MM.1S (cell line): ENCODE data around the gene BICDL1.

ENCODE experiments used
- DNase-seq: peaks from one replicate; pipeline ENCODE4 v3.0.0-alpha.2; 2015
- H2AFZ ChIP-seq: fragments of 300-600 bp; sonication (generic); 2 replicates; pipeline ENCODE4 v1.6.0; 2016; ENCODE audit warnings: antibody characterized with exemption, low read length
- H3F3A ChIP-seq: fragments of 300-600 bp; sonication (generic); 2 replicates; pipeline ENCODE4 v1.6.1; 2016; ENCODE audit warnings: mild to moderate bottlenecking, antibody characterized with exemption, low read length, moderate library complexity, mixed read lengths; ENCODE audit not compliant: insufficient read depth
- H3K27ac ChIP-seq: fragments of 300-600 bp; sonication (generic); 2 replicates; pipeline ENCODE4 v1.5.1; 2016; ENCODE audit warnings: mild to moderate bottlenecking, low read length
- H3K27me3 ChIP-seq: fragments of 300-600 bp; sonication (generic); replicated peaks from 2 replicates; pipeline ENCODE4 v1.6.0; 2016; ENCODE audit warnings: low read length; ENCODE audit not compliant: insufficient read depth
- H3K36me3 ChIP-seq: fragments of 300-600 bp; sonication (generic); replicated peaks from 2 replicates; pipeline ENCODE4 v1.6.1; 2016; ENCODE audit warnings: mild to moderate bottlenecking, low read length, mixed read lengths; ENCODE audit not compliant: insufficient read depth
- H3K4me1 ChIP-seq: fragments of 300-600 bp; sonication (generic); 2 replicates; pipeline ENCODE4 v1.6.1; 2016; ENCODE audit warnings: low read length, mixed read lengths
- H3K4me2 ChIP-seq: fragments of 300-600 bp; sonication (generic); 2 replicates; pipeline ENCODE4 v1.6.0; 2016; ENCODE audit warnings: low read depth, low read length
- H3K4me3 ChIP-seq: fragments of 300-600 bp; sonication (generic); 2 replicates; pipeline ENCODE4 v1.5.1; 2016; ENCODE audit warnings: low read length, mixed read lengths
- H3K79me2 ChIP-seq: fragments of 300-600 bp; sonication (generic); 2 replicates; pipeline ENCODE4 v1.6.1; 2016; ENCODE audit warnings: mixed run types, low read length, mixed read lengths
- H3K9ac ChIP-seq: fragments of 300-600 bp; sonication (generic); 2 replicates; pipeline ENCODE4 v1.6.1; 2016; ENCODE audit warnings: low read length, mixed read lengths
- H3K9me2 ChIP-seq: fragments of 300-600 bp; sonication (generic); replicated peaks from 2 replicates; pipeline ENCODE4 v1.6.1; 2016; ENCODE audit warnings: mild to moderate bottlenecking, low read length, mixed read lengths; ENCODE audit not compliant: insufficient read depth
- H3K9me3 ChIP-seq: fragments of 300-600 bp; sonication (generic); replicated peaks from 2 replicates; pipeline ENCODE4 v1.6.1; 2016; ENCODE audit warnings: mild to moderate bottlenecking, low read length, mixed read lengths; ENCODE audit not compliant: insufficient read depth
- H4K20me1 ChIP-seq: fragments of 300-600 bp; sonication (generic); 2 replicates; pipeline ENCODE4 v1.6.1; 2016; ENCODE audit warnings: mild to moderate bottlenecking, low read length, moderate library complexity, mixed read lengths; ENCODE audit not compliant: insufficient read depth
- CTCF ChIP-seq: fragments of 300-600 bp; sonication (generic); IDR thresholded peaks from 2 replicates; pipeline ENCODE4 v1.5.1; 2016; ENCODE audit warnings: antibody characterized with exemption, low read length, mixed read lengths
- EZH2 ChIP-seq: fragments of 300-600 bp; sonication (generic); optimal IDR thresholded peaks from 2 replicates; pipeline ENCODE3; 2017; ENCODE audit warnings: low read depth, mild to moderate bottlenecking, antibody characterized with exemption, low read length, mixed read lengths
- EZH2phosphoT487 ChIP-seq: fragments of 300-600 bp; sonication (generic); IDR thresholded peaks from 2 replicates; pipeline ENCODE4 v1.6.1; 2018; ENCODE audit warnings: antibody characterized with exemption, low read length

BICDL1 gene

GRCh38 chr12:120125792-120126634 is 137.0 kb downstream of the BICDL1 start:
- no peak for DNase-seq
- Histone ChIP-seq H3K9me2 (no peaks in the 10 kb centered on the region), H3K79me2 (no peaks in the 10 kb centered on the region; the same call in 1 of the 2 replicates), H3K4me1 (peaks cover 14% of the 10 kb centered on the region), H2AFZ (no peak overlapping the region), H3K9ac (no peak overlapping the region), H3K27ac (no peak overlapping the region), H3K36me3 (no peaks in the 10 kb centered on the region), H3F3A (peaks cover 21% of the 10 kb centered on the region), H4K20me1 (no peaks in the 10 kb centered on the region), H3K9me3 (no peaks in the 10 kb centered on the region), H3K4me2 (no peak overlapping the region), H3K27me3 (no peaks in the 10 kb centered on the region), H3K4me3 (no peak overlapping the region)
- TF ChIP-seq CTCF = no peak
- TF ChIP-seq EZH2phosphoT487 = no peak
- no peak for TF ChIP-seq EZH2

- H3K27ac ChIP-seq = no peak overlapping the region
- no peak overlapping the region for H3K9ac ChIP-seq
- H3K4me3 ChIP-seq = no peak overlapping the region
- TF ChIP-seq EZH2 = no peak
- TF ChIP-seq CTCF = no peak
- TF ChIP-seq EZH2phosphoT487 = no peak
- H3K4me1 ChIP-seq = peaks cover 10% of the 10 kb centered on the region
- H3K9me3 ChIP-seq = no peaks in the 10 kb centered on the region
- H4K20me1 ChIP-seq = no peaks in the 10 kb centered on the region
- H2AFZ ChIP-seq = no peak overlapping the region
- no peaks in the 10 kb centered on the region for H3K9me2 ChIP-seq
- H3K27me3 ChIP-seq = no peaks in the 10 kb centered on the region
- H3K36me3 ChIP-seq = no peaks in the 10 kb centered on the region
- H3K79me2 ChIP-seq = peaks cover 5% of the 10 kb centered on the region; the same call in 1 of the 2 replicates
- peaks cover 15% of the 10 kb centered on the region for H3F3A ChIP-seq
- DNase-seq = no peak
- H3K4me2 ChIP-seq = no peak overlapping the region
Measured at GRCh38 chr12:120126635-120127005, 137.6 kb downstream of the BICDL1 start.

- Histone ChIP-seq H2AFZ (no peak overlapping the region), H3K36me3 (no peaks in the 10 kb centered on the region), H3K9me3 (no peaks in the 10 kb centered on the region), H3K27me3 (no peaks in the 10 kb centered on the region), H3F3A (peaks cover 22% of the 10 kb centered on the region), H3K4me2 (no peak overlapping the region), H3K27ac (no peak overlapping the region), H3K9ac (no peak overlapping the region), H3K79me2 (peaks cover 9% of the 10 kb centered on the region; the same call in 1 of the 2 replicates), H3K9me2 (no peaks in the 10 kb centered on the region), H3K4me1 (peaks cover 33% of the 10 kb centered on the region), H3K4me3 (no peak overlapping the region), H4K20me1 (no peaks in the 10 kb centered on the region; the same call in 1 of the 2 replicates)
- DNase-seq = no peak
- no peak for TF ChIP-seq EZH2phosphoT487
- TF ChIP-seq CTCF = no peak
- TF ChIP-seq EZH2 = no peak
Measured at GRCh38 chr12:120130011-120130410, 141.0 kb downstream of the BICDL1 start.
